K562 (cell line): ENCODE data around the gene SGMS1. TPM values are rescaled to one million over a fixed set of nuclear protein-coding genes. Genes with fewer than 3 reads are reported as not detected.

Experiments
- ATF6 ChIP-seq: sonication (generic); formaldehyde crosslinking; IDR thresholded peaks from 2 replicates; pipeline ENCODE4 v1.4.0; 2020; ENCODE audit warnings: mild to moderate bottlenecking, missing genetic modification reagents
- DACH1 ChIP-seq: fragments of 450-650 bp; IDR thresholded peaks from 2 replicates; pipeline ENCODE4 v1.6.1; 2018; ENCODE audit not compliant: partially characterized antibody
- HBP1 ChIP-seq: fragments of 450-650 bp; formaldehyde crosslinking; IDR thresholded peaks from 2 replicates; pipeline ENCODE4 v1.4.0; 2022; ENCODE audit warnings: missing genetic modification characterization
- LEF1 ChIP-seq: fragments of 450-650 bp; IDR thresholded peaks from 2 replicates; pipeline ENCODE4 v1.6.1; 2016; ENCODE audit warnings: mild to moderate bottlenecking
- MAFG ChIP-seq: fragments of 450-650 bp; conservative IDR thresholded peaks from 2 replicates; pipeline ENCODE4 v1.6.1; 2016; ENCODE audit warnings: missing genetic modification characterization, missing compliant biosample characterization
- POLR2B ChIP-seq: fragments of 450-650 bp; IDR thresholded peaks from 2 replicates; pipeline ENCODE4 v1.6.1; 2018; ENCODE audit warnings: low read depth; ENCODE audit not compliant: partially characterized antibody
- PTBP1 ChIP-seq: fragments of 200-400 bp; formaldehyde crosslinking; IDR thresholded peaks from 2 replicates; pipeline ENCODE4 v1.6.1; 2017; ENCODE audit warnings: low read depth, low read length
- RAD21 ChIP-seq, 2 experiments: fragments of 250-450 bp in 1 of 2; fragments of 450-650 bp in 1 of 2; sonication (Bioruptor Pico) in 1 of 2; formaldehyde crosslinking in 1 of 2; IDR thresholded peaks in 1 of 2; conservative IDR thresholded peaks in 1 of 2; 2 replicates each; pipeline versions ENCODE4 v1.4.0 to v1.8.0; 2020 to 2022; ENCODE audit warnings: mild to moderate bottlenecking in 2 of 2, moderate library complexity in 1 of 2
- TEAD4 ChIP-seq, 2 experiments: sonication (generic) in 1 of 2; formaldehyde crosslinking in 1 of 2; IDR thresholded peaks; 2 replicates each; pipeline versions ENCODE4 v1.6.1 to v1.8.0; 2012 to 2022; ENCODE audit warnings: borderline replicate concordance in 1 of 2, inconsistent platforms in 1 of 2, low read length in 1 of 2, mild to moderate bottlenecking in 1 of 2, missing genetic modification reagents in 1 of 2
- TFAP4 ChIP-seq: sonication (generic); formaldehyde crosslinking; IDR thresholded peaks from 2 replicates; pipeline ENCODE4 v1.8.0; 2022; ENCODE audit warnings: missing genetic modification reagents, mild to moderate bottlenecking, moderate library complexity, borderline replicate concordance
- ZNF12 ChIP-seq: sonication (generic); formaldehyde crosslinking; IDR thresholded peaks from 2 replicates; pipeline ENCODE4 v1.4.0; 2020; ENCODE audit warnings: mild to moderate bottlenecking, missing genetic modification reagents
- ZNF316 ChIP-seq: fragments of 450-650 bp; IDR thresholded peaks from 2 replicates; pipeline ENCODE4 v1.6.1; 2016
- ZNF511 ChIP-seq: sonication (generic); formaldehyde crosslinking; IDR thresholded peaks from 2 replicates; pipeline ENCODE4 v1.8.0; 2022; ENCODE audit warnings: mild to moderate bottlenecking, missing genetic modification reagents
- ZNF586 ChIP-seq: fragments of 450-650 bp; formaldehyde crosslinking; conservative IDR thresholded peaks from 2 replicates; pipeline ENCODE4 v1.4.0; 2020; ENCODE audit warnings: mild to moderate bottlenecking, moderate library complexity
- polyA plus RNA-seq, 8 experiments: library from polyadenylated mRNA; depleted of rRNA in 4 of 8; stranded (reverse) in 5 of 8; unstranded in 3 of 8; fragments of >200 nt; fragmentation: Nextera tagmentation in 2 of 8; fragmentation: Illumina TruSeq in 1 of 8; extraction: Ambion mirVana in 2 of 8; extraction: Trizol in 1 of 8; gene quantifications; 2 replicates each; pipeline versions ENCODE4 v1.2.1 to v1.2.3, GENCODE V29; 2011 to 2014; ENCODE audit warnings: inconsistent platforms in 1 of 8, missing spikeins in 1 of 8
- total RNA-seq, 7 experiments: library from RNA; depleted of rRNA in 6 of 7; stranded (reverse); fragments of >200 nt in 6 of 7; fragmentation: Illumina TruSeq in 2 of 7; extraction: Trizol in 2 of 7; gene quantifications; 2 replicates each; pipeline versions ENCODE4 v1.2.1 to v1.2.3, GENCODE V29; 2011 to 2021; ENCODE audit warnings: low replicate concordance in 1 of 7
- TF ChIP-seq, protein P1 (sequence below): fragments of 450-650 bp; formaldehyde crosslinking; IDR thresholded peaks from 2 replicates; pipeline ENCODE4 v1.4.0; 2020; ENCODE audit warnings: mild to moderate bottlenecking, moderate library complexity

SGMS1 gene
- total and polyA plus RNA-seq, 9 of the 15 experiments (the other 6 are each of a cell fraction or from before 2014, with no cell fraction given), result 22.6 to 232 (median 82.2) TPM

GRCh38 chr10:50310560-50311174 lies 313.1 kb downstream of the SGMS1 start (continued):
- TF ChIP-seq, protein P1, sequence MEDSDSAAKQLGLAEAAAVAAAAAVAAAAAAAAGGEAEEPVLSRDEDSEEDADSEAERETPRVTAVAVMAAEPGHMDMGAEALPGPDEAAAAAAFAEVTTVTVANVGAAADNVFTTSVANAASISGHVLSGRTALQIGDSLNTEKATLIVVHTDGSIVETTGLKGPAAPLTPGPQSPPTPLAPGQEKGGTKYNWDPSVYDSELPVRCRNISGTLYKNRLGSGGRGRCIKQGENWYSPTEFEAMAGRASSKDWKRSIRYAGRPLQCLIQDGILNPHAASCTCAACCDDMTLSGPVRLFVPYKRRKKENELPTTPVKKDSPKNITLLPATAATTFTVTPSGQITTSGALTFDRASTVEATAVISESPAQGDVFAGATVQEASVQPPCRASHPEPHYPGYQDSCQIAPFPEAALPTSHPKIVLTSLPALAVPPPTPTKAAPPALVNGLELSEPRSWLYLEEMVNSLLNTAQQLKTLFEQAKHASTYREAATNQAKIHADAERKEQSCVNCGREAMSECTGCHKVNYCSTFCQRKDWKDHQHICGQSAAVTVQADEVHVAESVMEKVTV (CRISPR knock-in tag), result peak; percentile 17; the same call in 1 of the 2 replicates
- no peak for TF ChIP-seq PTBP1
- no peak for TF ChIP-seq POLR2B
- no peak for TF ChIP-seq DACH1
- no peak for TF ChIP-seq LEF1
- no peak for TF ChIP-seq ZNF12 (CRISPR knock-in tag)
- TF ChIP-seq ZNF511, result no peak
- peak; percentile 44; the same call in 1 of the 2 replicates for TF ChIP-seq TEAD4 (IDR thresholded peaks at IDR 0.05; ENCODE audit: low read length)
- TF ChIP-seq TEAD4 (CRISPR knock-in tag; IDR thresholded peaks at IDR 0.05; ENCODE audit: borderline replicate concordance), result no peak
- TF ChIP-seq RAD21 (CRISPR knock-in tag; conservative IDR thresholded peaks at IDR 0.05 in 1 of 2, IDR thresholded peaks at IDR 0.05 in 1 of 2), result peak; percentile 39 to 75; a peak in 3 of 4 replicates
- 0 out of 2 replicates have a peak, but pooled peaks have one; percentile 19 for TF ChIP-seq MAFG (tag)
- TF ChIP-seq ZNF586, result 0 out of 2 replicates have a peak, but pooled peaks have one; percentile 57
- TF ChIP-seq HBP1 (CRISPR knock-in tag), result no peak
- peak; percentile 59; the same call in 1 of the 2 replicates for TF ChIP-seq ZNF316
- no peak for TF ChIP-seq ATF6 (CRISPR knock-in tag)
- peak; percentile 78 for TF ChIP-seq TFAP4 (CRISPR knock-in tag)
